SK-N-MC (cell line): ENCODE measurements around the gene DIPK1C.

Experiments
- EZH2 ChIP-seq: fragments of 200-600 bp; sonication (generic); IDR thresholded peaks from one replicate; pipeline ENCODE4 v1.6.1; 2017; ENCODE audit warnings: antibody characterized with exemption
- FOXP2 ChIP-seq: optimal IDR thresholded peaks from 2 replicates; pipeline ENCODE3; 2011; ENCODE audit warnings: mild to moderate bottlenecking, moderate library complexity; ENCODE audit not compliant: insufficient read depth; ENCODE audit errors: extremely low read length, control extremely low read depth
- POLR2AphosphoS5 ChIP-seq: IDR thresholded peaks from 2 replicates; pipeline ENCODE4 v1.6.1; 2012; ENCODE audit warnings: mild to moderate bottlenecking, low read depth, low read length, borderline replicate concordance

- no peak for TF ChIP-seq POLR2AphosphoS5
- TF ChIP-seq EZH2, result no peak
- TF ChIP-seq FOXP2, result no peak
Measured at GRCh38 chr18:74392323-74392722, 64.8 kb downstream of the DIPK1C start.
